ENCODE data around the gene MTMR4. TPM values are rescaled to one million over a fixed set of nuclear protein-coding genes. Genes with fewer than 3 reads are reported as not detected.

MTMR4 gene
- polyA plus RNA-seq, 3 donors = 7.2 to 20.7 (median 8.4) TPM

GRCh38 chr17:58480090-58480489 is 34.3 kb downstream of the MTMR4 start:
- no peaks in the 10 kb centered on the region for H3K79me2 ChIP-seq (ENCODE audit: insufficient read depth, low read length)
- H3K4me1 Mint-ChIP-seq = peaks cover 9% of the 10 kb centered on the region
- WGBS (ENCODE audit: insufficient coverage) = 89% methylated on average over 5 of the region's 6 CpGs

GRCh38 chr17:58476812-58477211 is 37.6 kb downstream of the MTMR4 start:
- Mint-ChIP-seq H3K9me3 (no peaks in the 10 kb centered on the region), H3K36me3 (no peaks in the 10 kb centered on the region), H3K27me3 (ENCODE audit: low read depth in 3 of 3) (peaks cover 2 to 7% (median 7%) of the 10 kb centered on the region in 3 donors), H3K27ac (no peak overlapping the region), H3K4me1 (peaks cover 9% of the 10 kb centered on the region), H3K4me3 (no peak overlapping the region)
- Histone ChIP-seq H3K27ac (ENCODE audit: low read depth in 1 of 2, low read length in 2 of 2) (no peak overlapping the region), H4K20me1 (ENCODE audit: insufficient read depth, low read length) (no peaks in the 10 kb centered on the region), H3K4me1 (ENCODE audit: control insufficient read depth in 1 of 2, insufficient read depth in 2 of 2, low read length in 2 of 2) (peaks cover 0 to 4% of the 10 kb centered on the region in 2 donors), H3K4me3 (replicated peaks in 1 of 3; ENCODE audit: low read depth in 2 of 3, low read length in 3 of 3) (no peak overlapping the region), H2AFZ (ENCODE audit: insufficient read depth, low read depth, low read length, poor library complexity, severe bottlenecking) (no peak overlapping the region), H3K4me2 (replicated peaks; ENCODE audit: extremely low read depth, low read length, poor library complexity, severe bottlenecking) (no peak overlapping the region), H3K27me3 (ENCODE audit: control insufficient read depth in 2 of 2, insufficient read depth in 2 of 2, low read length in 2 of 2) (no peaks in the 10 kb centered on the region), H3K9me3 (replicated peaks in 1 of 2; ENCODE audit: control insufficient read depth in 1 of 2, insufficient read depth in 1 of 2, low read length in 2 of 2) (no peaks in the 10 kb centered on the region), H3K9ac (ENCODE audit: insufficient read depth, low read length, poor library complexity, severe bottlenecking) (no peak overlapping the region), H3K79me2 (ENCODE audit: insufficient read depth, low read length) (no peaks in the 10 kb centered on the region), H3K36me3 (replicated peaks in 1 of 2; ENCODE audit: control insufficient read depth in 1 of 2, insufficient read depth in 2 of 2, low read length in 2 of 2) (no peaks in the 10 kb centered on the region)
- intact Hi-C loops (cut with micrococcal nuclease) = no loop called here
- no peak for DNase-seq
- TF ChIP-seq CTCF (IDR thresholded peaks at IDR 0.05) = no peak
- WGBS (ENCODE audit: insufficient coverage) = 100% methylated on average over 1 of the region's 18 CpGs

More at GRCh38 chr17:58480090-58480489, 34.3 kb downstream of the MTMR4 start:
- H3K27ac ChIP-seq (ENCODE audit: low read depth in 1 of 2, low read length in 2 of 2) = no peak overlapping the region
- H3K9me3 Mint-ChIP-seq = no peaks in the 10 kb centered on the region
- peaks cover 0 to 4% of the 10 kb centered on the region in 2 donors for H3K4me1 ChIP-seq (ENCODE audit: control insufficient read depth in 1 of 2, insufficient read depth in 2 of 2, low read length in 2 of 2)
- H3K9ac ChIP-seq (ENCODE audit: insufficient read depth, low read length, poor library complexity, severe bottlenecking) = no peak overlapping the region
- intact Hi-C loops (cut with micrococcal nuclease) = no loop called here
- no peak overlapping the region for H3K27ac Mint-ChIP-seq
- H3K4me3 ChIP-seq (replicated peaks in 1 of 3; ENCODE audit: low read depth in 2 of 3, low read length in 3 of 3) = no peak overlapping the region
- H3K9me3 ChIP-seq (replicated peaks in 1 of 2; ENCODE audit: control insufficient read depth in 1 of 2, insufficient read depth in 1 of 2, low read length in 2 of 2) = no peaks in the 10 kb centered on the region
- H2AFZ ChIP-seq (ENCODE audit: insufficient read depth, low read depth, low read length, poor library complexity, severe bottlenecking) = no peak overlapping the region
- H3K27me3 ChIP-seq (ENCODE audit: control insufficient read depth in 2 of 2, insufficient read depth in 2 of 2, low read length in 2 of 2) = no peaks in the 10 kb centered on the region
- no peaks in the 10 kb centered on the region for H3K36me3 ChIP-seq (replicated peaks in 1 of 2; ENCODE audit: control insufficient read depth in 1 of 2, insufficient read depth in 2 of 2, low read length in 2 of 2)
- peaks cover 3 to 6% (median 4%) of the 10 kb centered on the region in 3 donors for H3K27me3 Mint-ChIP-seq (ENCODE audit: low read depth in 3 of 3)
- no peak overlapping the region for H3K4me3 Mint-ChIP-seq
- TF ChIP-seq CTCF (IDR thresholded peaks at IDR 0.05) = no peak
- no peaks in the 10 kb centered on the region for H3K36me3 Mint-ChIP-seq
- H3K4me2 ChIP-seq (replicated peaks; ENCODE audit: extremely low read depth, low read length, poor library complexity, severe bottlenecking) = no peak overlapping the region
- no peak for DNase-seq
- H4K20me1 ChIP-seq (ENCODE audit: insufficient read depth, low read length) = no peaks in the 10 kb centered on the region

Data from CD14-positive monocyte (primary cell).